ENCODE measurements around the gene PCDHGC4.

Gene PCDHGC4

GRCh38 chr5:141512390-141512910 lies 27.6 kb downstream of the PCDHGC4 start:
- CTCF ChIA-PET: interaction anchor here (0.6 to 2.7 kb wide), 20 partner anchors 9 to 793 kb away, joined by 3 to 15 read pairs (median 4); partner anchors contain the start of genes PCDHGB7 and PCDHGC5
- TF ChIP-seq, protein P1, sequence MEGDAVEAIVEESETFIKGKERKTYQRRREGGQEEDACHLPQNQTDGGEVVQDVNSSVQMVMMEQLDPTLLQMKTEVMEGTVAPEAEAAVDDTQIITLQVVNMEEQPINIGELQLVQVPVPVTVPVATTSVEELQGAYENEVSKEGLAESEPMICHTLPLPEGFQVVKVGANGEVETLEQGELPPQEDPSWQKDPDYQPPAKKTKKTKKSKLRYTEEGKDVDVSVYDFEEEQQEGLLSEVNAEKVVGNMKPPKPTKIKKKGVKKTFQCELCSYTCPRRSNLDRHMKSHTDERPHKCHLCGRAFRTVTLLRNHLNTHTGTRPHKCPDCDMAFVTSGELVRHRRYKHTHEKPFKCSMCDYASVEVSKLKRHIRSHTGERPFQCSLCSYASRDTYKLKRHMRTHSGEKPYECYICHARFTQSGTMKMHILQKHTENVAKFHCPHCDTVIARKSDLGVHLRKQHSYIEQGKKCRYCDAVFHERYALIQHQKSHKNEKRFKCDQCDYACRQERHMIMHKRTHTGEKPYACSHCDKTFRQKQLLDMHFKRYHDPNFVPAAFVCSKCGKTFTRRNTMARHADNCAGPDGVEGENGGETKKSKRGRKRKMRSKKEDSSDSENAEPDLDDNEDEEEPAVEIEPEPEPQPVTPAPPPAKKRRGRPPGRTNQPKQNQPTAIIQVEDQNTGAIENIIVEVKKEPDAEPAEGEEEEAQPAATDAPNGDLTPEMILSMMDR (conservative IDR thresholded peaks at IDR 0.05; ENCODE audit: low read depth): no peak; the same call in 1 of the 2 replicates
- POLR2A ChIA-PET (ENCODE audit: low non-redundant PET): no interaction called here
- peak overlapping the region; percentile 99 for H3K27ac ChIP-seq
- DNase-seq (ENCODE audit: low spot score): peak; percentile 38

DNA sequence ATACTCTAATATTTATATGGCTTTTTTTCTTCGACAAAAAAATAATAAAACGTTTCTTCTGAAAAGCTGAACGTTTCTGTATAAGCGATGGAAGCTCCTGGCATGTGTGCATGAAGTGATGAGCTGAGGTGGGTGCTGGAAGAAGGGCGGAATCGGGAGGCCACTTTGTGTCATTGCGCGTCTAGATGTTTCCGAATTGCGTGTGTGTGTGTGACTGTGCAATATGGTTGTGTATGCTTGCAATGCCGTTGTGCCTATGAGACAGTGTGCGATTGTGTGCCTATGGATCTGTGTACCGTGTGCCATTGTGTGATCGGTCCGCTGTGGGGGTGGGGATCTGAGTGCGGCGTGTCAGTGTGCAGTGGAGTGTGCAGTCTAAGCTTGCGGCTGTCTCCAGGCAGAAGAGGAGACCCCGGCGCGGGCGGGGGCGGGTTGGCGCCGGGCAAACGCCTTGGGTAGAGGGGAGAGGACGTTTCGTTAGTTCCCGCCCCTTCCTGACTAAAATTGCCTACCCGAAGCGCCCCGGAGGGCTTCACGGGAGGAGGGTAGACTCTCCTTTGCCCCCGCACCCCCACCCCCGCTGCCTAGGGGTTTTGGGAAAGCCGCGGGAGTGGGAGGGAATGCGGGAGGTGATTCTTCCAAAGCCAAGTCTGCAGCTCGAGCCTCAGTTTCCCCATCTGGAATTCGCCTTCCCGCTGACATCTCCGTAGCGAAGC lies 28.2 kb downstream of the PCDHGC4 start:
- DNase-seq (ENCODE audit: low spot score): no peak
- POLR2A ChIA-PET (ENCODE audit: low non-redundant PET): no interaction called here
- peak overlapping the region; percentile 99 for H3K27ac ChIP-seq
- TF ChIP-seq, protein P1 (conservative IDR thresholded peaks at IDR 0.05; ENCODE audit: low read depth): no peak
- CTCF ChIA-PET: interaction anchor here (0.6 to 2.7 kb wide), 14 partner anchors 8 to 511 kb away, joined by 3 to 15 read pairs (median 4); partner anchors contain the start of genes PCDHGB7, PCDHGC4 and PCDHGC5

GRCh38 chr5:141513627-141514329 lies 28.9 kb downstream of the PCDHGC4 start:
- peak overlapping the region; percentile 99 for H3K27ac ChIP-seq
- CTCF ChIA-PET: interaction anchor here (0.5 to 2.7 kb wide), 9 partner anchors 10 to 303 kb away, joined by 3 to 15 read pairs (median 5); partner anchors contain the start of genes PCDHGC4 and PCDHGC5
- peak; percentile 63 for DNase-seq (ENCODE audit: low spot score)
- TF ChIP-seq, protein P1 (conservative IDR thresholded peaks at IDR 0.05; ENCODE audit: low read depth): no peak
- POLR2A ChIA-PET (ENCODE audit: low non-redundant PET): interaction anchor here (0.6 to 2.0 kb wide), 2 partner anchors 28 to 38 kb away, joined by 4 to 9 read pairs; partner anchors contain the start of gene PCDHGC3

DNA sequence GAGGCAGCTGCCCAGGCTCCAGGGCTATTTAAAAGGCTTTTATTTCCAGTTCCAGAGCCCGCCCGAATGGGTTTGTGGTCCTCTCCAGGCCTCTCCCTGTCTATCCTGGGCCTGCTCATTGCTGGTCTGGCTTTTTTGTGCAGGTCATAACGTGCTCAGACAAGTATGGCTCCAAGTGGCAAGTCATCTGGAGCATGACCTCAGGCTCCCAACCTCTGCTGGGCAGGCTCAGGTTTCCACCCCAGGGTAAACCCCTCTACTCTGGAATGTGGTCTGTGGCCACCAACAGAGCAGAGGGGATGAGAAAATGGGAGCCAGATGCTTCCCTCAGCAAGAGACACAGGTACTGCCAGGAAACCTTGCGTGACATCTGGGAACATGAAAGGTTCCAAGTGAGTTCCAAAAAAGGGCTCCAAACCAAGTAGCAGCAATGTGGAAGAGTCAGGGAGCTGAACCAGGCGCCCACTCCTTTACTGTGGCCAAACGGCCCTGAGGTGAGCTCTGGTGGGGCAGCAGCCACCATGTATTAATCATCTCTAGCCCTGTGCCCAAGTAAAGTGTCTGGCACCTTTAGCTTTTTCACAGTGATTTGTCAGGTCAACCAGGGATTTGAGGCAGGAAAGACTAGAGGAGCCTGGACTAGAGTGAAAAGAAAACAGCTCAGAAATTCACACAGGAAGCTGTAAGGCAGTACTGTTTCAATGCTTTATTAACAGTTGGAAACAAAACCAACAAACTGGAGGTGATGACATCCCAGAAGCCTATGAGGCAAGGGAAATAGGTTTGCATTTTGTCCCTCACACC lies 29.7 kb downstream of the PCDHGC4 start:
- H3K27ac ChIP-seq: peak overlapping the region; percentile 99
- peak; percentile 97 for DNase-seq (ENCODE audit: low spot score)
- ChIA-PET CTCF (interaction anchor here (0.5 to 2.7 kb wide), 12 partner anchors 10 to 1398 kb away, joined by 3 to 15 read pairs (median 5); partner anchors contain the start of genes PCDHGB7 and PCDHGC4), POLR2A (ENCODE audit: low non-redundant PET) (interaction anchor here (0.6 to 2.0 kb wide), 2 partner anchors 27 to 39 kb away, joined by 4 to 9 read pairs; partner anchors contain the start of gene PCDHGC3)
- TF ChIP-seq, protein P1 (conservative IDR thresholded peaks at IDR 0.05; ENCODE audit: low read depth): no peak

GRCh38 chr5:141515141-141515540 lies 30.3 kb downstream of the PCDHGC4 start:
- ChIA-PET CTCF (interaction anchor here (0.5 to 2.0 kb wide), 8 partner anchors 9 to 1398 kb away, joined by 3 to 9 read pairs (median 4); partner anchors contain the start of gene PCDHGB7), POLR2A (ENCODE audit: low non-redundant PET) (interaction anchor here (2.0 kb wide), 1 partner anchor 39 kb away, joined by 9 read pairs; the partner anchor contains the start of gene PCDHGC3)
- TF ChIP-seq, protein P1 (conservative IDR thresholded peaks at IDR 0.05; ENCODE audit: low read depth): no peak

More at GRCh38 chr5:141515141-141515540, 30.3 kb downstream of the PCDHGC4 start:
- H3K27ac ChIP-seq: peak overlapping the region; percentile 99
- no peak for DNase-seq (ENCODE audit: low spot score)
